Prostate gland (tissue), 2 donors: ENCODE results near the gene CRYBG1. TPM values are rescaled to one million over a fixed set of nuclear protein-coding genes. Genes with fewer than 3 reads are reported as not detected.

ENCODE experiments used
- DNase-seq: peaks from one replicate; pipeline ENCODE4 v3.0.0-alpha.2; 2019; ENCODE audit warnings: low spot score
- H3K27ac ChIP-seq, 2 donors: fragments of 200-600 bp; sonication (generic); 2 replicates each; pipeline ENCODE4 v1.5.1; 2017 to 2019
- H3K27me3 ChIP-seq: fragments of 200-600 bp; sonication (generic); replicated peaks from 2 replicates; pipeline ENCODE4 v1.5.1; 2019; ENCODE audit not compliant: insufficient read depth
- H3K36me3 ChIP-seq, 2 donors: fragments of 200-600 bp; sonication (generic); 1 replicate in 1 of 2; 2 replicates in 1 of 2; pipeline versions ENCODE4 v1.5.1 to v1.8.1; 2017 to 2019
- H3K4me1 ChIP-seq: fragments of 200-600 bp; sonication (generic); replicated peaks from 2 replicates; pipeline ENCODE4 v1.5.1; 2019
- H3K4me3 ChIP-seq, 2 donors: fragments of 200-600 bp; sonication (generic); 2 replicates each; pipeline ENCODE4 v1.5.1; 2017 to 2019
- H3K9me3 ChIP-seq: fragments of 200-600 bp; sonication (generic); 2 replicates; pipeline ENCODE4 v1.5.1; 2017
- POLR2A ChIP-seq: fragments of 450-650 bp; IDR thresholded peaks from one replicate; pipeline ENCODE4 v1.6.1; 2016; ENCODE audit warnings: antibody characterized with exemption, mild to moderate bottlenecking
- POLR2AphosphoS5 ChIP-seq: sonication (generic); formaldehyde crosslinking; IDR thresholded peaks from one replicate; pipeline ENCODE4 v1.6.1; 2017; ENCODE audit warnings: antibody characterized with exemption
- WGBS: methylation state at CpG from one replicate; pipeline ENCODE4 v1.1.5; 2018; 5-methylcytosine and 5-hydroxymethylcytosine counted together
- intact Hi-C: fragments of 100-400 bp; cut with DNase I; formaldehyde crosslinking; loops from one replicate; pipeline ENCODE4 v1.14.2; 2022
- small RNA-seq, 2 donors: library from RNA; depleted of rRNA; stranded (forward); fragments of <200 nt; gene quantifications; one replicate each; pipeline ENCODE3, GENCODE V24; 2016
- total RNA-seq, 2 donors: library from RNA; depleted of rRNA; stranded (reverse); fragments of >200 nt; gene quantifications; one replicate each; pipeline ENCODE4 v1.1.0, GENCODE V29; 2016
- TF ChIP-seq, protein P1 (sequence below), 4 experiments: fragments of 200-600 bp in 2 of 4; fragments of 450-650 bp in 2 of 4; sonication (generic) in 2 of 4; IDR thresholded peaks; 1 replicate in 3 of 4; 2 replicates in 1 of 4; pipeline ENCODE4 v1.5.1; 2016 to 2019; ENCODE audit warnings: antibody characterized with exemption in 4 of 4, mild to moderate bottlenecking in 2 of 4, moderate library complexity in 2 of 4

The CRYBG1 gene
- total RNA-seq, 2 donors from 2014 or later, result 39.9 to 75.4 TPM

DNA sequence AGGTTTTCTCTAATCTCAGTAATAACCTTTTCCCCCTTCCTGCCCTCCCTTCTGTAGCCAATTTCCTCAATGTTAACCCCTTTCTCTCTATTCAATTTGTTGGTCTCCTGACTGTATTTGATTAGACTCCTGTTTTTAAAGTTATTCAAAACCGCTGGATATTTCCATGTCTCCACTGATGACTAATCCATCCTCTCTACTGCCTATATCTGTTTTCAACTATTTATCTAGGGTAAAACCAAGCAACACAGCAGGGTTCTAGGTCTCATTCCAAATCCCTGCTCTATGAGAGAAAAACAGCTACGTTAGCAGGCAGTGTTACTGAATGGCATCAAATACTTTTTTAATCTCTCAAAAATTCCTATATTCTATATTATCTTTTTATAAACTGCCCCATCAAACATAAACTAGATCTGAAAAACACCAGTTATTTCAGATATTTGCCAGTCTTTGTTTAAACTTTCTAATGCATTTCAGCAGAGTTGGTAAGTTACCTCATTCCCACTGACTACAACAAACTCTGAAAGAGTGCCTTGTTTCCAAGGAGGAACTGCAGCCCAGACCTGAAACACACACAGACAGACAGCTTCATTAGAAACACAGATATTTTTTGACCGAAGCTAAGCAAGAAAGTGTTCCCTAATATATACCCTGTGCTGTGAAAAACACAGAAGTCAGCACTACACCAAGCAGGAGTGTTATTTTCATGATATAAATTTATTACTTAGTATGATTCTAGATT is 260.6 kb downstream of the CRYBG1 start:
- Histone ChIP-seq H3K27ac (no peak overlapping the region), H3K4me3 (no peak overlapping the region), H3K36me3 (no peaks in the 10 kb centered on the region), H3K9me3 (no peaks in the 10 kb centered on the region), H3K27me3 (no peaks in the 10 kb centered on the region), H3K4me1 (no peaks in the 10 kb centered on the region)
- 93% methylated on average over 3 of the region's 3 CpGs for WGBS
- intact Hi-C loops, result no loop called here
- no peak for DNase-seq
- TF ChIP-seq POLR2A (no peak), POLR2AphosphoS5 (no peak)
- TF ChIP-seq, protein P1, sequence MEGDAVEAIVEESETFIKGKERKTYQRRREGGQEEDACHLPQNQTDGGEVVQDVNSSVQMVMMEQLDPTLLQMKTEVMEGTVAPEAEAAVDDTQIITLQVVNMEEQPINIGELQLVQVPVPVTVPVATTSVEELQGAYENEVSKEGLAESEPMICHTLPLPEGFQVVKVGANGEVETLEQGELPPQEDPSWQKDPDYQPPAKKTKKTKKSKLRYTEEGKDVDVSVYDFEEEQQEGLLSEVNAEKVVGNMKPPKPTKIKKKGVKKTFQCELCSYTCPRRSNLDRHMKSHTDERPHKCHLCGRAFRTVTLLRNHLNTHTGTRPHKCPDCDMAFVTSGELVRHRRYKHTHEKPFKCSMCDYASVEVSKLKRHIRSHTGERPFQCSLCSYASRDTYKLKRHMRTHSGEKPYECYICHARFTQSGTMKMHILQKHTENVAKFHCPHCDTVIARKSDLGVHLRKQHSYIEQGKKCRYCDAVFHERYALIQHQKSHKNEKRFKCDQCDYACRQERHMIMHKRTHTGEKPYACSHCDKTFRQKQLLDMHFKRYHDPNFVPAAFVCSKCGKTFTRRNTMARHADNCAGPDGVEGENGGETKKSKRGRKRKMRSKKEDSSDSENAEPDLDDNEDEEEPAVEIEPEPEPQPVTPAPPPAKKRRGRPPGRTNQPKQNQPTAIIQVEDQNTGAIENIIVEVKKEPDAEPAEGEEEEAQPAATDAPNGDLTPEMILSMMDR (IDR thresholded peaks at IDR 0.05), result no peak

Small RNA genes lying within 50 kb of the gene (small RNA-seq; reads per million reads assigned to genes)
- gene RF00019 (0 reads per million in 2 donors), gene RNA5SP211 (0.19 to 0.40 reads per million in 2 donors), gene RNU6-527P (0 reads per million in 2 donors)

Other genes with a start within 250 kb of the CRYBG1 start
- 10 to 100 TPM; 31.9 to 34.3 TPM for gene ATG5, start 35.0 kb upstream of the CRYBG1 start, total RNA-seq